Measurements from ENCODE around the gene EMILIN2.

- TF ChIP-seq CTCF (IDR thresholded peaks at IDR 0.05) (no peak), EP300 (IDR thresholded peaks at IDR 0.05) (no peak), POLR2AphosphoS5 (IDR thresholded peaks at IDR 0.05) (no peak), POLR2A (IDR thresholded peaks at IDR 0.05; ENCODE audit: low read depth) (no peak)
These were observed 116.2 kb downstream of the EMILIN2 start for GRCh38 chr18:2963048-2963447.
